Left forelimb (tissue), 1 donor: ENCODE results near the gene AFF1.
"Not testable (repeated sequence)": the region's sequence is repeated elsewhere in the genome, so short reads cannot be mapped to it uniquely, and the experiment has no call there.

Source experiments
- DNase-seq: peaks from one replicate; pipeline ENCODE4 v3.0.0-alpha.2; 2018; ENCODE audit warnings: low spot score

Gene AFF1

GRCh38 chr4:87117051-87117731 lies 182.4 kb downstream of the AFF1 start:
- no peak for DNase-seq

DNA sequence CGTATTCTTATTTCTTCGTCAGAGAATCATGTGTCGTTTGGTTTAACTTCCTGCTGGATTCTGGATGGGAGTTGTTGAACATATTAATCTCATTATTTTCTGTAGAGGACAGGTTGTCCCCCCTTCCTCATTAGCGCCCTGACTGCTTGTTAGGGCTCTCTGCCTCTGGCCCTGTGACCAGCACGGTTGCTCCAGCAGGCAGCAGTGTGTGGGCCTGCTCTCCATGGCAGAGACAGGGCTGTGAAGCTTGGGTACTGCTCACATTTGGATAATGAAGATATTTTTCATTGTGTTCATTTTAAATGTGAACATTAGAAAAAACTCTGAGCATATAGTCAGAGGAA lies 182.9 kb downstream of the AFF1 start:
- no peak for DNase-seq

DNA sequence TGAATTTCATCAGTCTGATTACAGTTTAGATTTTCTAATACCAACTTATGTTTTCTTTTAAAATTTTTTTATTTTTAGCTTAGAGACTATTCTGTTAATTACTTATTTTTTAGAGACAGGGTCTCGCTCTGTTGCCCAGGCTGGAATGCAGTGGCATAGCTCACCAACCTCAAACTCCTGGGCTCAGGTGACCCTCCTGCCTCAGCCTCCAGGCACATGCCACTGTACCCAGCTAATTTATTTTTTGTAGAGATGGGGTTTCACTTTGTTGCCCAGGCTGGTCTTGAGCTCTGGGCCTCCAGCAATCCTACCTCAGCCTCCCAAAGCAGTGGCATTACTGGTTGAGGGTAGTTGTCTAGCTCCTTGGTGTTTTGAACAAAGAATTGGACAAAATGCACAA lies 183.6 kb downstream of the AFF1 start:
- no peak for DNase-seq

DNA sequence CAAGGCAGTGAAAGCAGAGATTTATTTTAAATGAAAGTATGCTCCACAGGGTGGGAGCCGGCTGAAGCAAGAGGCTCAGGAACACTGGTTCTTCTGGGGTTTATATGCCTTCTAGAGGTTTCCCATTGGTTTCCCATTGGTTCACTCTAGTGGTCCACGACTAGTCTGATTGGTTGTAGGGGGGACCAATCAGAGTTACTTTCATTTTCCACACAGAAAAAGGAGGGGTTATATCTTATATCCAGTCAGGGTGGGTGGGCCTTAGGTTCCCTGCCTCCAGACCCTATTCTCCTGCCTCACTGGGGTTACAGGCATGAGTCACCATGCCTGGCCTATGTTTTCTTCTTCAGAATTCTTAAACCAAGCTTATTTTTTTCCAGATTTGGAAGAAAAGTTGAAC lies 184.0 kb downstream of the AFF1 start:
- DNase-seq: no peak

DNA sequence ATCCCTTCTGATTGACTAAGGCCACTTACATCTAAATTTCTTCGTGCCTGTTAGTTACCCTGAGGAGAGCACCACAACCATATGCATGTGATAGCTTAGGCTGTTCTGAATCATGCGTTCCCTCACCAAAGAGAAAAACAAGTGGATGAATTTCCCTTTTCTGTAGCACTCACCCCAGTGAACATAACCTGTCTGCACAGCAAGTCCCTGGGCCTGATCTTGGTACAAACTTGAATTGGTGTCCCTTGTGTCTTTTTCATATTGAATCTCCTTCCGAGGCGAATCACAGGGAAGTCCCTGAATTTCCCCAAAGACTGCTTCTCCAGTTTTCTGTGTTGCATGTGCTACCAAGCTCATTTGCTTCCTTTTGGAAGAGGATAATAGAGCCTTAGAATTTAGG lies 185.2 kb downstream of the AFF1 start:
- DNase-seq: no peak

GRCh38 chr4:87120411-87121162 lies 185.8 kb downstream of the AFF1 start:
- no peak for DNase-seq

GRCh38 chr4:87121341-87122065 lies 186.7 kb downstream of the AFF1 start:
- no peak for DNase-seq

DNA sequence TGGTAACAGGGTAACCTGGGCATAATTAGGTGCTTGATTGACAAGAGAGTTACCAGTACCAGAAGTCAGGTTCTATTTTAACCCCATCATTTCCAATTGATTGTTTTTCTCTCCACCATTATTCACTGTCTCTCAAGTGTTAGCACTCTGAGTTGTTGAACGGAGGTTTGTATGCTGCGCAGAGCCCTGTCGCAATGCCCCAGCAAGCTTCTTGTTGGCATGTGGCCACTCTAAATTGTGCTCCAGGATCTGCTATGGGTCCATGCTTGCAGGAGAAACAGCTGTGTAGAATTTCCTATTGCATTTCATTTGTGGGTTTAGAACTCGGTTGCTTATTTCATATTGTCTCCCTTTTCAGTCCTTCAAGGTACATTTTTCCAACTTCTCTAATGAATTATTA lies 187.4 kb downstream of the AFF1 start:
- DNase-seq: no peak

GRCh38 chr4:87126056-87126455 lies 191.2 kb downstream of the AFF1 start:
- no peak for DNase-seq

GRCh38 chr4:87128006-87128705 lies 193.3 kb downstream of the AFF1 start:
- no peak for DNase-seq

DNA sequence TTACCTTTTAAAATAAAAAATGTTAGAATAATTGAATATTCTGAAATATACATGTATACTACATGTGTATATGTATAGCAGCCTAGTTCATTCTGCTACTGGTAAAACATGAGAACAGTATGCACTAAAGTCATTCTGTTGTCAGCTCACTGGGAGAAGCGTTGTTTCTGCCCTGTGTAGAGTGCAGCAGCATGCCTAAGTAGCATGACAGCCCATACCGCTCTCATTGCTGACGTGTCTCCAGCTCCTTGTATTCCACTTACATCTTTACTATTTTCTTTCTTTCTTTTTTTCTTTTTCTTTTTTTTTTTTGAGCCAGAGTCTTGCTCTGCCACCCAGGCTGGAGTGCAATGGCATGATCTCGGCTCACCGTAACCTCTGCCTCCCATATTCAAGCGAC lies 194.9 kb downstream of the AFF1 start:
- DNase-seq: no peak

DNA sequence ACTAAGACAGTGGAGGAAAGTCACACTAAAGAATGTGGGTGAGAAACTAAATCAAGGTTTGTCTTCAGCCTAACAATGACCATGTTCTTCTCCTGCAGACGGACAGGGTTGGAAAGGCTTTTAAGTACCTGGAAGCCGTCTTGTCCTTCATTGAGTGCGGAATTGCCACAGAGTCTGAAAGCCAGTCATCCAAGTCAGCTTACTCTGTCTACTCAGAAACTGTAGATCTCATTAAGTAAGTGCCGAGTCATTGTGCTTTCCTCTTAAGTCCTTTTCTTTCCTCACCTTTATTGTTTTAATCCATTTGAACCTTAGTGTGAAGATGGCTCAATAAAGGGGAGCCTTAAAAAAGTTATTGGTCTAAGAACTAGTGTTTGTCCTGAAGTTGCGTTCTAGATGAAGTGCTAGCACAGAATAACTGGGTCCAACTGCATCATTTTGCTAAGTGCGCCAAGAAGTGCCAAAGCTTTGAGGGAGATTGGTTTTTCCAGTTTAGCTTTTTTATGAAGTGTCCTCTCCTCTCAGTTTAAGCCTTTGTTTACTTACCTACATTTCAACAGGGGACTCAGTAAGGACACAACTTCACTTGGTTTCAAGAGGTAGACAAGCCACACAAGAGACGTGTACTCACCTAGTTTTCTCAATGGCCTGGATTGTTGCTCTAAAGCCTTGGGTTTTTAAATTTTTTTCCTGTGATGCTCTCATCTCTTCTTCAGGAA lies 196.3 kb downstream of the AFF1 start:
- DNase-seq: no peak

GRCh38 chr4:87132035-87132434 lies 197.2 kb downstream of the AFF1 start:
- no peak for DNase-seq

DNA sequence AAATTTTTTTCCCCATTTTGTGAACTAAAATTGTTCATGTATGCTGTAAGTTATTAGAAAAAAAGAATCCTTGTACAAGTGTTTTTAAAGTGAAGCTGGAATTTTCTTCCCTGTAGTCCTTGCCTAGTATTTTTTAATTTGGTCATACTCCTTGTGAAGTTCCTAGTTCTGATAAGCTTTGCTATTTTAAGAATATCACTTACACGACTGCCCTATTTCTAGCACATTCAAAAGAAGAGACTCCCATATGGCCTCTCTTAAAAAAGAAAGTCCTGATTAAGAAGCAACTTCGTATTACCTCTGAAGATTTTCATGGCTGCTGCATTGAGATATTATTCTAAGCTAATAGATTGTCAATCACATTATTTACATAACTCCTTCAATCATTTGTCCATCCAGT lies 198.4 kb downstream of the AFF1 start:
- no peak for DNase-seq

GRCh38 chr4:87134122-87134521 lies 199.3 kb downstream of the AFF1 start:
- no peak for DNase-seq

GRCh38 chr4:87141428-87141827 lies 206.6 kb downstream of the AFF1 start:
- DNase-seq: no peak

- DNase-seq: no peak
Measured at GRCh38 chr4:87144356-87144755, 209.5 kb downstream of the AFF1 start.

- not testable (repeated sequence) for DNase-seq
Measured at GRCh38 chr4:87145934-87146333, 211.1 kb downstream of the AFF1 start.

DNA sequence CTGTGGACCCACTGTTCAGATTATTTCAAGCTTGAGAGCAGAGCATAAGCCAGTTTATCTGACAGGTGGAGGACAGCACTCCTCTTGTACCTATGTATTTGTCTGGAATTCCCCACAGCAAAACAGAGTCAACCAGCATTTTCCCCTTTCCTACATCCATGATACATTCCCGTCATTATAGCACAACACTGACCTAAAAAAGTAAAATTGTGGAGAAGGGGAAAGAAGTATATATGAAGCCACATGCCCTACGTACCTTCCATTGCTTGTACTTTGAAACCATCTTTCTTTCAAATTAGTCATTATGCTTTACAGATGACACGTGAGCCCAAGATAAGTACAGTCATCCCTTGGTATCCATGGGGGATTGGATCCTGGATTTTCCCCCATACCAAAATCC lies 212.3 kb downstream of the AFF1 start:
- no peak for DNase-seq

GRCh38 chr4:87150498-87151261 lies 215.9 kb downstream of the AFF1 start:
- DNase-seq: no peak

GRCh38 chr4:87151730-87152129 lies 216.9 kb downstream of the AFF1 start:
- DNase-seq: no peak
